Peyer's patch (tissue), 4 donors: ENCODE measurements around the gene SMOC1.

ENCODE experiments used
- POLR2A ChIP-seq, 2 donors: fragments of 450-650 bp; IDR thresholded peaks; one replicate each; pipeline ENCODE4 v1.5.1; 2017; ENCODE audit warnings: antibody characterized with exemption in 2 of 2, mild to moderate bottlenecking in 2 of 2, moderate library complexity in 2 of 2
- TF ChIP-seq, protein P1 (sequence below), 6 experiments: fragments of 450-650 bp in 4 of 6; fragments of 200-600 bp in 2 of 6; sonication (generic) in 1 of 6; IDR thresholded peaks; one replicate each; pipeline ENCODE4 v1.5.1; 2017 to 2019; ENCODE audit warnings: antibody characterized with exemption in 6 of 6, mild to moderate bottlenecking in 3 of 6, moderate library complexity in 1 of 6

DNA sequence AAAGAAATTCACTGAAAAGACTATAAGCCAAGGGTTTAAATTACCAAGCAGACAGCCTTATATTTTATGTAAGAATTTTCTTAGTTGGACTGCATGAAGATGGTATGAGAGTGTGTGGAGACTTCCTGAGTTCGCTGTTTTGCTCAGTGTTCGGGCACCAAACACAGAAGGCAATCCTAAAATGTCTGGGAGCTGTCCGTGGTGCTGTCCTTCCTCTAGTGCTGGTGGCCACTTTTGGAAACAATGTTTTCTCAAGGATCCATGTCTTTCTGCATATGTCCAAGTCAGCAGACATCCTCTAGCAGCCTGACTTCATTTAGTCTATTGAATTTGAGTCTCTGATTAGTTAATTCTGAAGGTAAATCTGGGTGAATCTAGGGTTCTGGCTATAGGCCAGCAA lies 173.8 kb downstream of the SMOC1 start:
- TF ChIP-seq POLR2A (IDR thresholded peaks at IDR 0.05), result no peak
- TF ChIP-seq, protein P1, sequence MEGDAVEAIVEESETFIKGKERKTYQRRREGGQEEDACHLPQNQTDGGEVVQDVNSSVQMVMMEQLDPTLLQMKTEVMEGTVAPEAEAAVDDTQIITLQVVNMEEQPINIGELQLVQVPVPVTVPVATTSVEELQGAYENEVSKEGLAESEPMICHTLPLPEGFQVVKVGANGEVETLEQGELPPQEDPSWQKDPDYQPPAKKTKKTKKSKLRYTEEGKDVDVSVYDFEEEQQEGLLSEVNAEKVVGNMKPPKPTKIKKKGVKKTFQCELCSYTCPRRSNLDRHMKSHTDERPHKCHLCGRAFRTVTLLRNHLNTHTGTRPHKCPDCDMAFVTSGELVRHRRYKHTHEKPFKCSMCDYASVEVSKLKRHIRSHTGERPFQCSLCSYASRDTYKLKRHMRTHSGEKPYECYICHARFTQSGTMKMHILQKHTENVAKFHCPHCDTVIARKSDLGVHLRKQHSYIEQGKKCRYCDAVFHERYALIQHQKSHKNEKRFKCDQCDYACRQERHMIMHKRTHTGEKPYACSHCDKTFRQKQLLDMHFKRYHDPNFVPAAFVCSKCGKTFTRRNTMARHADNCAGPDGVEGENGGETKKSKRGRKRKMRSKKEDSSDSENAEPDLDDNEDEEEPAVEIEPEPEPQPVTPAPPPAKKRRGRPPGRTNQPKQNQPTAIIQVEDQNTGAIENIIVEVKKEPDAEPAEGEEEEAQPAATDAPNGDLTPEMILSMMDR (IDR thresholded peaks at IDR 0.05), result no peak
